ENCODE results near the gene ITIH1.

Gene ITIH1

DNA sequence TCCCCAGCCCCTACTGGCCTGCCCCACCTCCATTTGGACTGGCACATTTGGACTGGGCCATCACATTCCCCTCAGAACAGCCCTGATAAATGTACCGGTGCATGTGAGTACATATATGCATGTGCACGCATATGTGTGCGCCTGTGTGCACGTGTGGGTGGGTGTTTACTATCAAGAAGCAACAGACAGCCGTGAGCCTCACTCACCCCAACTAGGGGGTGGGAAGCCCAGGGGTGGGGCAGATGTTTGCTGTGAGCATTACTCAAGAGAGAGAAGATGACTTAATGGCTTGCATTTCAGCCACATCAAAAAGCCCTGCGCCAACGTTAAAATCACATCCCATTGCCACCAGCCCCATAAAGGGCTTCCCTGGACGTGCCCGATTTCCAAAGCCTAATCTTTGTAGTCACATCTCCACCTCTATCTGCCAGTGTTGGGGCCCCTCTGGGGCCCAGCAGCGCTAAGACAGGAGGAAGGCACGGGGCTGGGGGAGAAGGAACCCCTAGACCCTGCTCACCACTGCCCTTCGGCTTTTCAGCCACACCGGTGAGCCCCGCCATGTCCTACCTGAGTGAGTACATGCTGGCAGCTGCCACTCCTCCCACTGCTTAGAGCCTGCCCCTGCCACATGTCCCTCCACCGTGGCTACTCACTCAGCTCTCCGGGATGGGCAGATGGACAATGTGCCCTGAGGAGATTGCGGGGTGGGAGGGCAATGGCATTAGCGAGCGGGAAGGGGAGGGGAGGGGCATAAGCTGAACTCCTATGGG is 28.1 kb downstream of the ITIH1 start:
- Histone ChIP-seq H3K79me2 (ENCODE audit: low read length) (no peaks in the 10 kb centered on the region), H3K4me2 (ENCODE audit: low read length) (no peak overlapping the region), H3K27ac (ENCODE audit: low read length) (no peak overlapping the region), H2AFZ (ENCODE audit: low read depth, low read length) (no peak overlapping the region), H3K4me3 (ENCODE audit: low read length) (no peak overlapping the region), H3K9me3 (ENCODE audit: insufficient read depth, low read length) (no peaks in the 10 kb centered on the region), H3K9ac (ENCODE audit: low read length) (no peak overlapping the region), H3K36me3 (replicated peaks; ENCODE audit: low read depth, low read length) (no peaks in the 10 kb centered on the region), H3K27me3 (ENCODE audit: low read depth, low read length) (no peaks in the 10 kb centered on the region), H3K4me1 (ENCODE audit: low read length) (no peaks in the 10 kb centered on the region), H4K20me1 (ENCODE audit: insufficient read depth, low read length) (no peaks in the 10 kb centered on the region)
- no peak for TF ChIP-seq EZH2phosphoT487 (IDR thresholded peaks at IDR 0.05; ENCODE audit: low read depth)
- TF ChIP-seq, protein P1, sequence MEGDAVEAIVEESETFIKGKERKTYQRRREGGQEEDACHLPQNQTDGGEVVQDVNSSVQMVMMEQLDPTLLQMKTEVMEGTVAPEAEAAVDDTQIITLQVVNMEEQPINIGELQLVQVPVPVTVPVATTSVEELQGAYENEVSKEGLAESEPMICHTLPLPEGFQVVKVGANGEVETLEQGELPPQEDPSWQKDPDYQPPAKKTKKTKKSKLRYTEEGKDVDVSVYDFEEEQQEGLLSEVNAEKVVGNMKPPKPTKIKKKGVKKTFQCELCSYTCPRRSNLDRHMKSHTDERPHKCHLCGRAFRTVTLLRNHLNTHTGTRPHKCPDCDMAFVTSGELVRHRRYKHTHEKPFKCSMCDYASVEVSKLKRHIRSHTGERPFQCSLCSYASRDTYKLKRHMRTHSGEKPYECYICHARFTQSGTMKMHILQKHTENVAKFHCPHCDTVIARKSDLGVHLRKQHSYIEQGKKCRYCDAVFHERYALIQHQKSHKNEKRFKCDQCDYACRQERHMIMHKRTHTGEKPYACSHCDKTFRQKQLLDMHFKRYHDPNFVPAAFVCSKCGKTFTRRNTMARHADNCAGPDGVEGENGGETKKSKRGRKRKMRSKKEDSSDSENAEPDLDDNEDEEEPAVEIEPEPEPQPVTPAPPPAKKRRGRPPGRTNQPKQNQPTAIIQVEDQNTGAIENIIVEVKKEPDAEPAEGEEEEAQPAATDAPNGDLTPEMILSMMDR (IDR thresholded peaks at IDR 0.05; ENCODE audit: low read depth, low read length) = no peak

GRCh38 chr3:52809149-52809548 is 31.8 kb downstream of the ITIH1 start:
- no peaks in the 10 kb centered on the region for H4K20me1 ChIP-seq (ENCODE audit: insufficient read depth, low read length)
- no peaks in the 10 kb centered on the region for H3K9me3 ChIP-seq (ENCODE audit: insufficient read depth, low read length)
- H3K27ac ChIP-seq (ENCODE audit: low read length) = no peak overlapping the region
- no peak overlapping the region for H3K9ac ChIP-seq (ENCODE audit: low read length)
- TF ChIP-seq, protein P1 (IDR thresholded peaks at IDR 0.05; ENCODE audit: low read depth, low read length) = no peak
- TF ChIP-seq EZH2phosphoT487 (IDR thresholded peaks at IDR 0.05; ENCODE audit: low read depth) = no peak
- no peaks in the 10 kb centered on the region for H3K27me3 ChIP-seq (ENCODE audit: low read depth, low read length)
- H3K4me3 ChIP-seq (ENCODE audit: low read length) = no peak overlapping the region
- H3K4me1 ChIP-seq (ENCODE audit: low read length) = no peaks in the 10 kb centered on the region
- no peaks in the 10 kb centered on the region for H3K79me2 ChIP-seq (ENCODE audit: low read length)
- H2AFZ ChIP-seq (ENCODE audit: low read depth, low read length) = no peak overlapping the region
- no peaks in the 10 kb centered on the region for H3K36me3 ChIP-seq (replicated peaks; ENCODE audit: low read depth, low read length)
- no peak overlapping the region for H3K4me2 ChIP-seq (ENCODE audit: low read length)

DNA sequence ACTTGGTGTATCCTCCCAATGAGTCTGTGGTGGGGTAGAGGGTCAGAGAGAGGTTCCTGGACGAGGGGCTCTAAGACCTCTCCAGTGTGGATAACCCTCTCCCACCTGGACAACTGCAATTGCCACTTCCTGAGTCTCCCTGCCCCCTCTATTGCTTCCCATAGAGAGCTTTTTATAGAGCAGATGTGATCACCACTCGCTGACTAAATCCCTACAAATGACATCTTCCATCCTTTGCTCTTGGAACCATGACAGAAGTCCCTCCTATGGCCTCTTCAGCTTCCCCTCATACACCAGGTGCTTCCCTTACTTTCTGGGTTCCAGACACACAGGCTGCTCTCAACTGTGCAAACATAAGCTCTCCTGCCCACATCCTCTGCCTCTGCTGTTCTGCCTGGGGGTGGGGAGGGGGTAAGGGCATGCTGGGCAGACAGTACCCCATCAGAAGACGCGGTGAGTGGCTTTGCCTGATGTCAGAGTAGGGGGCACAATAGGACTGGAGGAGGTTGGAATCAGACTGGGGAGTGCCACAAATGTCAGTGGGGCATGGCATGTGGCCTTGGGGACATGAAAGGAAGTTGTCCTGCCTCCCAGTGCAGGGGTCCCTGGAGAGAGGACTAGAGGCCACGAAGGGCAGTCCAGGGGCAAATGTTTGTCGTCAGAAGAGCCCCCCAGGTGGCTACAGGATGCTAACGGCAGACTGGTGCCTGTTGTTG is 32.4 kb downstream of the ITIH1 start:
- Histone ChIP-seq H4K20me1 (ENCODE audit: insufficient read depth, low read length) (no peaks in the 10 kb centered on the region), H3K36me3 (replicated peaks; ENCODE audit: low read depth, low read length) (no peaks in the 10 kb centered on the region), H3K4me3 (ENCODE audit: low read length) (no peak overlapping the region), H2AFZ (ENCODE audit: low read depth, low read length) (no peak overlapping the region), H3K4me1 (ENCODE audit: low read length) (no peaks in the 10 kb centered on the region), H3K9me3 (ENCODE audit: insufficient read depth, low read length) (no peaks in the 10 kb centered on the region), H3K27ac (ENCODE audit: low read length) (no peak overlapping the region), H3K9ac (ENCODE audit: low read length) (no peak overlapping the region), H3K79me2 (ENCODE audit: low read length) (no peaks in the 10 kb centered on the region), H3K27me3 (ENCODE audit: low read depth, low read length) (no peaks in the 10 kb centered on the region), H3K4me2 (ENCODE audit: low read length) (no peak overlapping the region)
- TF ChIP-seq, protein P1 (IDR thresholded peaks at IDR 0.05; ENCODE audit: low read depth, low read length) = no peak
- TF ChIP-seq EZH2phosphoT487 (IDR thresholded peaks at IDR 0.05; ENCODE audit: low read depth) = no peak

DNA sequence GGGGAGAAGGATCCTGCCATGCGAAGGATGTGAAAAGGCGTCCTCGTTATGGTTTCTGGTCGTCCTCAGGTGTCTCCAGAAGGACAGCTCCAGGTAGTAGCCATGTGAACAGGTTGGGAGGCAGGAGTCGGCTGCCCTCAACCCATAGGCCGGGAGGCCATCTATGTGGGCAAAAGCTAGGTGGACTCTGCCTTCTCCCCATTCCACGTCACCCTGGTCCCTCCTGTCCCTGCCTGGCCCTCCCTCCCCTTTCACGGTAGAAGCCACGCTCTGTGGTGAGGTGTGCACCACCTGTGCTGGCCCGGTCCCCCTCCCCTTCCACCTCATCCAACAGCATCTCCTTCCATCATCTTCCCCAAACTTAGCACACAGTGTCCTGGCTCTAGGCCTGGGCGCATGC is 33.5 kb downstream of the ITIH1 start:
- Histone ChIP-seq H3K4me3 (ENCODE audit: low read length) (no peak overlapping the region), H3K4me1 (ENCODE audit: low read length) (no peaks in the 10 kb centered on the region), H2AFZ (ENCODE audit: low read depth, low read length) (no peak overlapping the region), H3K79me2 (ENCODE audit: low read length) (no peaks in the 10 kb centered on the region), H3K36me3 (replicated peaks; ENCODE audit: low read depth, low read length) (no peaks in the 10 kb centered on the region), H4K20me1 (ENCODE audit: insufficient read depth, low read length) (no peaks in the 10 kb centered on the region), H3K9ac (ENCODE audit: low read length) (no peak overlapping the region), H3K9me3 (ENCODE audit: insufficient read depth, low read length) (no peaks in the 10 kb centered on the region), H3K4me2 (ENCODE audit: low read length) (no peak overlapping the region), H3K27me3 (ENCODE audit: low read depth, low read length) (no peaks in the 10 kb centered on the region), H3K27ac (ENCODE audit: low read length) (no peak overlapping the region)
- TF ChIP-seq, protein P1 (IDR thresholded peaks at IDR 0.05; ENCODE audit: low read depth, low read length) = no peak
- TF ChIP-seq EZH2phosphoT487 (IDR thresholded peaks at IDR 0.05; ENCODE audit: low read depth) = no peak
